Right lobe of liver (tissue), 4 donors: ENCODE results near the gene UBE4A.

Source experiments
- POLR2A ChIP-seq: fragments of 450-650 bp; IDR thresholded peaks from one replicate; pipeline ENCODE4 v1.6.1; 2017; ENCODE audit warnings: antibody characterized with exemption, mild to moderate bottlenecking
- TF ChIP-seq, protein P1 (sequence below), 4 donors: fragments of 200-600 bp in 3 of 4; fragments of 450-650 bp in 1 of 4; IDR thresholded peaks; one replicate each; pipeline versions ENCODE4 v1.5.1 to v1.8.0; 2016 to 2022; ENCODE audit warnings: antibody characterized with exemption in 4 of 4, mild to moderate bottlenecking in 2 of 4
- donor health status: DM: no; HTN: no; CAD: no.
- donor health status: DM: no; HTN: no; CAD: no.
- donor health status: DM: no; HTN: yes; CAD: no.

- TF ChIP-seq, protein P1, sequence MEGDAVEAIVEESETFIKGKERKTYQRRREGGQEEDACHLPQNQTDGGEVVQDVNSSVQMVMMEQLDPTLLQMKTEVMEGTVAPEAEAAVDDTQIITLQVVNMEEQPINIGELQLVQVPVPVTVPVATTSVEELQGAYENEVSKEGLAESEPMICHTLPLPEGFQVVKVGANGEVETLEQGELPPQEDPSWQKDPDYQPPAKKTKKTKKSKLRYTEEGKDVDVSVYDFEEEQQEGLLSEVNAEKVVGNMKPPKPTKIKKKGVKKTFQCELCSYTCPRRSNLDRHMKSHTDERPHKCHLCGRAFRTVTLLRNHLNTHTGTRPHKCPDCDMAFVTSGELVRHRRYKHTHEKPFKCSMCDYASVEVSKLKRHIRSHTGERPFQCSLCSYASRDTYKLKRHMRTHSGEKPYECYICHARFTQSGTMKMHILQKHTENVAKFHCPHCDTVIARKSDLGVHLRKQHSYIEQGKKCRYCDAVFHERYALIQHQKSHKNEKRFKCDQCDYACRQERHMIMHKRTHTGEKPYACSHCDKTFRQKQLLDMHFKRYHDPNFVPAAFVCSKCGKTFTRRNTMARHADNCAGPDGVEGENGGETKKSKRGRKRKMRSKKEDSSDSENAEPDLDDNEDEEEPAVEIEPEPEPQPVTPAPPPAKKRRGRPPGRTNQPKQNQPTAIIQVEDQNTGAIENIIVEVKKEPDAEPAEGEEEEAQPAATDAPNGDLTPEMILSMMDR (IDR thresholded peaks at IDR 0.05), result no peak
- TF ChIP-seq POLR2A, result no peak
These were observed 53.5 kb downstream of the UBE4A start for GRCh38 chr11:118412921-118413320.
